Measurements from ENCODE around the gene OBSCN. TPM values are rescaled to one million over a fixed set of nuclear protein-coding genes. Genes with fewer than 3 reads are reported as not detected.

OBSCN gene, protein sequence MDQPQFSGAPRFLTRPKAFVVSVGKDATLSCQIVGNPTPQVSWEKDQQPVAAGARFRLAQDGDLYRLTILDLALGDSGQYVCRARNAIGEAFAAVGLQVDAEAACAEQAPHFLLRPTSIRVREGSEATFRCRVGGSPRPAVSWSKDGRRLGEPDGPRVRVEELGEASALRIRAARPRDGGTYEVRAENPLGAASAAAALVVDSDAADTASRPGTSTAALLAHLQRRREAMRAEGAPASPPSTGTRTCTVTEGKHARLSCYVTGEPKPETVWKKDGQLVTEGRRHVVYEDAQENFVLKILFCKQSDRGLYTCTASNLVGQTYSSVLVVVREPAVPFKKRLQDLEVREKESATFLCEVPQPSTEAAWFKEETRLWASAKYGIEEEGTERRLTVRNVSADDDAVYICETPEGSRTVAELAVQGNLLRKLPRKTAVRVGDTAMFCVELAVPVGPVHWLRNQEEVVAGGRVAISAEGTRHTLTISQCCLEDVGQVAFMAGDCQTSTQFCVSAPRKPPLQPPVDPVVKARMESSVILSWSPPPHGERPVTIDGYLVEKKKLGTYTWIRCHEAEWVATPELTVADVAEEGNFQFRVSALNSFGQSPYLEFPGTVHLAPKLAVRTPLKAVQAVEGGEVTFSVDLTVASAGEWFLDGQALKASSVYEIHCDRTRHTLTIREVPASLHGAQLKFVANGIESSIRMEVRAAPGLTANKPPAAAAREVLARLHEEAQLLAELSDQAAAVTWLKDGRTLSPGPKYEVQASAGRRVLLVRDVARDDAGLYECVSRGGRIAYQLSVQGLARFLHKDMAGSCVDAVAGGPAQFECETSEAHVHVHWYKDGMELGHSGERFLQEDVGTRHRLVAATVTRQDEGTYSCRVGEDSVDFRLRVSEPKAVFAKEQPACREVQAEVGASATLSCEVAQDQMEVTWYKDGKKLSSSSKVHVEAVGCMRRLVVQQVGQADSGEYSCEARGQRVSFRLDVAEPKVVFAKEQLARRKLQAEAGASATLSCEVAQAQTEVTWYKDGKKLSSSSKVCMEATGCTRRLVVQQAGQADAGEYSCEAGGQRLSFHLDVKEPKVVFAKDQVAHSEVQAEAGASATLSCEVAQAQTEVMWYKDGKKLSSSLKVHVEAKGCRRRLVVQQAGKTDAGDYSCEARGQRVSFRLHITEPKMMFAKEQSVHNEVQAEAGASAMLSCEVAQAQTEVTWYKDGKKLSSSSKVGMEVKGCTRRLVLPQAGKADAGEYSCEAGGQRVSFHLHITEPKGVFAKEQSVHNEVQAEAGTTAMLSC (N-terminal part only)
- total RNA-seq (10 to 100 TPM; 12.1 to 21.0 (median 16.3) TPM), polyA plus RNA-seq (10 to 100 TPM in 1 of 3 donors, 1 to 10 TPM in 1, under 1 TPM in 1; 0.92 to 13.1 (median 2.4) TPM)

DNA sequence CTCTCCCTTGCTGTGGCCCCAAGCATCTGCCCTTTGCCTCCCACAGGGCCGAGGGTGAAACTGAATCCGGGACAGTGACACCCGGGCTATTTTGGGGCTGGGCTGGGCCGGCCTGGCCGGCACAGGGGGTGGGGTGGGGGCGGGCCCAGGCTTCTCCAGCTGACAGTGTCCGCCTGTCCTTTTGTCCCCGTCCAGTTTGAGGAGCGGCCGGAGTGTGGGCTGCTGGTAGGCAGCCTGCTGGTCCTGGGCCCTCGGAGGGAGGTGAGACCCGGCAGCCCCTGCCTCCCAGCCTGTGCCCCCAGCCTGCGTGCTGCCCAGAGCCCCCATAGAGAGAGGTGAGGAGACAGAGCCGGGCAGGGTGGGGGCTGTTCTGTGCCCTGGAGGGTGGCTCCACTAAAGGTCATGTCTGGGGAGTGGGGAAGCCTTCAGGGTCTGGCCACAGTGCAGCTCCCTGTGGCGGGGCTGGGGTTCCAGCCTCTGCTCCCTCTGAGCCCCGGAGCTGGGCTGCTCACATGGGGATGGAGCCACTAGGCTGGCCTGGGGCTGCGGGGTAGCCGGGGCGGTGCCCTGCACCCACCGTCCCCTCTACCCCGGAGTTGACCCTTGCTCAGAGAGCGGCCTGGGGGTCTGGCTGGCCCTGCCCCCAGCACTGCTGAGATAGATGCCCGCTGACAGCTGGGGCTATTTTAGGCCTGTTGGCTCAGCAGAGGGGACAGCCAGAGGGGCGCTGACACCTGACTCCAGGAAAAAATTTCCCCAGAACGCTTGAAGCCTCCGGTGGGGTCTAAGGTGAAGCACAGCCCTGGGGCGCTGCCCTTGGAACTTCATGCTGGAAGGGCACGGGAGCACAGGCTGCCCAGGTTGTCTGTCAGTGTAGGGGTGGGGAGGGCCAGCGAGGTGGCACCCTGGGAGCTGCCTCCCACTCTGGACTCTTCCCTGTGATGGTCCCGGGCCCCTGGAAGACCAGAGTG is at the start of gene OBSCN:
Gene OBSCN, plus strand, starts transcription at position 194 of the 971 bp plus-strand sequence. CDS start 3,740 bp downstream, outside the sequence.
- DNase-seq: no peak
- no peaks in the 10 kb centered on the region for H3K36me3 ChIP-seq
- H3K4me1 ChIP-seq: peaks cover 0 to 10% (median 8%) of the 10 kb centered on the region in 4 donors
- intact Hi-C loops (cut with DNase I): no loop called here
- WGBS, 2 donors: 30 to 54% methylated on average over 30 of the region's 30 CpGs
- H3K9me3 ChIP-seq: no peaks in the 10 kb centered on the region
- peaks cover 12 to 32% (median 25%) of the 10 kb centered on the region in 3 donors for H3K27me3 ChIP-seq
- peak within 1 kb of the TSS in 2 of 4 donors; percentile 5 to 7 for H3K4me3 ChIP-seq
- peak within 1 kb of the TSS in 1 of 4 donors; percentile 8 for H3K27ac ChIP-seq
- TF ChIP-seq POLR2A (IDR thresholded peaks at IDR 0.05): no peak
- TF ChIP-seq EP300 (IDR thresholded peaks at IDR 0.05): no peak

DNA sequence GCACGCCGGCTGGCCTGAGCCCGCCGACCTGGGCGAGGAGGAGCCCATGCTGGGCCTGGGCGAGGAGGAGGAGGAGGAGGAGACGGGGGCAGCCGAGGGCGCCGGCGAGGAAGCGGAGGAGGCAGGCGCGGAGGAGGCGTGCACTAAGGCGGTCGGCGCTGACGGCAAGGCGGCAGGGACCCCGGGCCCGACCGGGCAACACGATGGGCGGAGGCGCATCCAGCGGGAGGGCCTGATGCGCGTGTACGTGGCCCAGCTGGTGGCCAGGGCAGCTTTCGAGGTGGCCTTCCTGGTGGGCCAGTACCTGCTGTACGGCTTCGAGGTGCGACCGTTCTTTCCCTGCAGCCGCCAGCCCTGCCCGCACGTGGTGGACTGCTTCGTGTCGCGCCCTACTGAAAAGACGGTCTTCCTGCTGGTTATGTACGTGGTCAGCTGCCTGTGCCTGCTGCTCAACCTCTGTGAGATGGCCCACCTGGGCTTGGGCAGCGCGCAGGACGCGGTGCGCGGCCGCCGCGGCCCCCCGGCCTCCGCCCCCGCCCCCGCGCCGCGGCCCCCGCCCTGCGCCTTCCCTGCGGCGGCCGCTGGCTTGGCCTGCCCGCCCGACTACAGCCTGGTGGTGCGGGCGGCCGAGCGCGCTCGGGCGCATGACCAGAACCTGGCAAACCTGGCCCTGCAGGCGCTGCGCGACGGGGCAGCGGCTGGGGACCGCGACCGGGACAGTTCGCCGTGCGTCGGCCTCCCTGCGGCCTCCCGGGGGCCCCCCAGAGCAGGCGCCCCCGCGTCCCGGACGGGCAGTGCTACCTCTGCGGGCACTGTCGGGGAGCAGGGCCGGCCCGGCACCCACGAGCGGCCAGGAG is 49.5 kb upstream of the OBSCN start:
- peaks cover 0 to 19% (median 11%) of the 10 kb centered on the region in 4 donors for H3K4me1 ChIP-seq
- no peak overlapping the region for H3K27ac ChIP-seq
- WGBS, 2 donors: 56 to 74% methylated on average over 98 of the region's 98 CpGs
- intact Hi-C loops (cut with DNase I): no loop called here
- DNase-seq: no peak
- peaks cover 7 to 13% (median 8%) of the 10 kb centered on the region in 3 donors for H3K27me3 ChIP-seq
- TF ChIP-seq POLR2AphosphoS5 (IDR thresholded peaks at IDR 0.05) (no peak), POLR2A (IDR thresholded peaks at IDR 0.05) (no peak), EP300 (IDR thresholded peaks at IDR 0.05) (no peak)
- TF ChIP-seq, protein P1, sequence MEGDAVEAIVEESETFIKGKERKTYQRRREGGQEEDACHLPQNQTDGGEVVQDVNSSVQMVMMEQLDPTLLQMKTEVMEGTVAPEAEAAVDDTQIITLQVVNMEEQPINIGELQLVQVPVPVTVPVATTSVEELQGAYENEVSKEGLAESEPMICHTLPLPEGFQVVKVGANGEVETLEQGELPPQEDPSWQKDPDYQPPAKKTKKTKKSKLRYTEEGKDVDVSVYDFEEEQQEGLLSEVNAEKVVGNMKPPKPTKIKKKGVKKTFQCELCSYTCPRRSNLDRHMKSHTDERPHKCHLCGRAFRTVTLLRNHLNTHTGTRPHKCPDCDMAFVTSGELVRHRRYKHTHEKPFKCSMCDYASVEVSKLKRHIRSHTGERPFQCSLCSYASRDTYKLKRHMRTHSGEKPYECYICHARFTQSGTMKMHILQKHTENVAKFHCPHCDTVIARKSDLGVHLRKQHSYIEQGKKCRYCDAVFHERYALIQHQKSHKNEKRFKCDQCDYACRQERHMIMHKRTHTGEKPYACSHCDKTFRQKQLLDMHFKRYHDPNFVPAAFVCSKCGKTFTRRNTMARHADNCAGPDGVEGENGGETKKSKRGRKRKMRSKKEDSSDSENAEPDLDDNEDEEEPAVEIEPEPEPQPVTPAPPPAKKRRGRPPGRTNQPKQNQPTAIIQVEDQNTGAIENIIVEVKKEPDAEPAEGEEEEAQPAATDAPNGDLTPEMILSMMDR (IDR thresholded peaks at IDR 0.05): no peak
- H3K4me3 ChIP-seq: no peak overlapping the region
- no peaks in the 10 kb centered on the region for H3K36me3 ChIP-seq
- no peaks in the 10 kb centered on the region for H3K9me3 ChIP-seq

DNA sequence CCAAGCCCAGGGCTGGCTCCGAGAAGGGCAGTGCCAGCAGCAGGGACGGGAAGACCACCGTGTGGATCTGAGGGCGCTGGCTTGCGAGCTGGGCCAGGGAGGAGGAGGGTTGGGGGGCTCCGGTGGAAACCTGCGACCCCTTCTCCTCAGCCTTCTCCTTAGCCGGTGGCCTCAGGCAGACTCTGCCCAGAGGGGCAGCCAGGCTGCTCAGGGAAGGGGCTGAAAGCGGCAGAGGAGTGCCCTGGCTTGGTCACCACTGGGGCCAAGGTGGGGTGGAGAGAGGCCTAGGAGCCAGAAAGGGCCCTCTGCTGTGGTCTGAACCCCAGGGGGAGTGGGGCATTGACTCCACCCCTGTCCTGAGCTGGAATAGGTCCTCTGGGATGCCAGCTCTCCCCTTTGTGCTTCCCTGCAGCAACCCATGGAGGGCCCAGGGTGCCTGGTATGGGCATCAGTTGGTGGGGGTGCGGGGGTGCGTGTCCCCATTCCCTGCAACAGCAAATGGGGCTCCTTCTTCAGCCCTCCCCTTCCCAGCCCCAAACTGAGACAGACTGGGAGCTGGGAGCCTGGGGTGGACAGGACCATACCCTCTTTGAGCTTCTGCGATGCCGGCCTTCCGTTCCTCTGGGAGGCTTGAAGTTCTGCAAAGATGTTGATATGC is 48.7 kb upstream of the OBSCN start:
- intact Hi-C loops (cut with DNase I): no loop called here
- H3K36me3 ChIP-seq: no peaks in the 10 kb centered on the region
- no peak overlapping the region for H3K4me3 ChIP-seq
- DNase-seq: no peak
- WGBS, 2 donors: 83 to 88% methylated on average over 14 of the region's 14 CpGs
- peaks cover 0 to 19% (median 12%) of the 10 kb centered on the region in 4 donors for H3K4me1 ChIP-seq
- H3K27me3 ChIP-seq: peaks cover 7 to 21% (median 10%) of the 10 kb centered on the region in 3 donors
- H3K27ac ChIP-seq: no peak overlapping the region
- H3K9me3 ChIP-seq: no peaks in the 10 kb centered on the region
- no peak for TF ChIP-seq POLR2A (IDR thresholded peaks at IDR 0.05)
- no peak for TF ChIP-seq EP300 (IDR thresholded peaks at IDR 0.05)
- TF ChIP-seq, protein P1 (IDR thresholded peaks at IDR 0.05): no peak
- no peak for TF ChIP-seq POLR2AphosphoS5 (IDR thresholded peaks at IDR 0.05)

Measured in sigmoid colon (tissue), 7 donors.